Fibroblast of pulmonary artery (primary cell): ENCODE measurements around the gene RC3H2.
"Not testable (repeated sequence)": the region's sequence is repeated elsewhere in the genome, so short reads cannot be mapped to it uniquely, and the experiment has no call there.

Experiments
- DNase-seq: peaks from one replicate; pipeline ENCODE4 v3.0.0-alpha.2; 2010; ENCODE audit warnings: low read depth
- H3K4me3 ChIP-seq: replicated peaks from 2 replicates; pipeline ENCODE4 v1.5.1; 2011; ENCODE audit warnings: low read depth, mild to moderate bottlenecking, control low read depth, low read length, moderate library complexity
- TF ChIP-seq, protein P1 (sequence below): IDR thresholded peaks from 2 replicates; pipeline ENCODE4 v1.5.1; 2011; ENCODE audit warnings: mild to moderate bottlenecking, control low read depth, low read length, inconsistent platforms; ENCODE audit errors: missing control alignments

The RC3H2 gene

GRCh38 chr9:122863407-122863806, 41.8 kb downstream of the RC3H2 start:
- no peak overlapping the region for H3K4me3 ChIP-seq
- no peak for DNase-seq
- TF ChIP-seq, protein P1, sequence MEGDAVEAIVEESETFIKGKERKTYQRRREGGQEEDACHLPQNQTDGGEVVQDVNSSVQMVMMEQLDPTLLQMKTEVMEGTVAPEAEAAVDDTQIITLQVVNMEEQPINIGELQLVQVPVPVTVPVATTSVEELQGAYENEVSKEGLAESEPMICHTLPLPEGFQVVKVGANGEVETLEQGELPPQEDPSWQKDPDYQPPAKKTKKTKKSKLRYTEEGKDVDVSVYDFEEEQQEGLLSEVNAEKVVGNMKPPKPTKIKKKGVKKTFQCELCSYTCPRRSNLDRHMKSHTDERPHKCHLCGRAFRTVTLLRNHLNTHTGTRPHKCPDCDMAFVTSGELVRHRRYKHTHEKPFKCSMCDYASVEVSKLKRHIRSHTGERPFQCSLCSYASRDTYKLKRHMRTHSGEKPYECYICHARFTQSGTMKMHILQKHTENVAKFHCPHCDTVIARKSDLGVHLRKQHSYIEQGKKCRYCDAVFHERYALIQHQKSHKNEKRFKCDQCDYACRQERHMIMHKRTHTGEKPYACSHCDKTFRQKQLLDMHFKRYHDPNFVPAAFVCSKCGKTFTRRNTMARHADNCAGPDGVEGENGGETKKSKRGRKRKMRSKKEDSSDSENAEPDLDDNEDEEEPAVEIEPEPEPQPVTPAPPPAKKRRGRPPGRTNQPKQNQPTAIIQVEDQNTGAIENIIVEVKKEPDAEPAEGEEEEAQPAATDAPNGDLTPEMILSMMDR: no peak

DNA sequence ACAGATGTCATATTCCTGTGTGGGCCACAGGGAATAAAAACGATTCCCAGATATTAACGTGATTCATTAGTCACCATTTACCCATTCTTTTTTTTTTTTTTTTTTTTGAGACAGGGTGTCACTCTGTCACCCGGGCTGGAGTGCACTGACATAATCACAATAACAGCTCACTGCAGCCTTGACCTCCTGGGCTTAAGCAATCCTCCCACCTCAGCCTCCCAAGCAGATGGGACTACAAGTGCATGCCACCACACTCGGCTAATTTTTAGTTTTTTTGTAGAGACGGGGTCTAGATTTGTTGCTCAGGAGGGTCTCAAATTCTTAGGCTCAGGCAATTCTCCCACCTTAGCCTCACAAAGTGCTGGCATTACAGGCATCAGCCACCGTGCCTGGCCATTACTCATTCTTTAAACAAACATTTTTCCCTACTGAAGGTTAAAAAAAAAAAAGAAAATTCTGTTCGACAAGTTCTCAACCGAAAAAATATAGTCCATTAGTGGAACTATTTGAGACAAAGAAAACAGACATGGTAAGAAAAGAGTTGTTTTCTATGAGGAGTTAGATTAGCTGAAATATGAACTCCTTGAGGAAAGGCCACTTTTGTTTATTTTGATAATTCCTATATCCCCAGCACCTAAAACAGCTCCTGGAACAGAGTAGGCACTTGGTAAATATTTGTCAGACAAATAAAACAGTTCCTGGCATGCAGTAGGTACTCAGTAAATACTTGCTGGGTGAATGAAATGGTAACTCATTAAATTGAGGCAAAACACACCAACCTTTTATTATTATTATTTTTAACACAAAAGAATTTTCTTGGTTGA, 44.6 kb downstream of the RC3H2 start:
- no peak for DNase-seq

GRCh38 chr9:122857815-122858214, 47.3 kb downstream of the RC3H2 start:
- H3K4me3 ChIP-seq: no peak overlapping the region
- no peak for DNase-seq
- TF ChIP-seq, protein P1: no peak

More for the DNA sequence above, 44.6 kb downstream of the RC3H2 start:
- TF ChIP-seq, protein P1: no peak
- no peak overlapping the region for H3K4me3 ChIP-seq

- H3K4me3 ChIP-seq, DNase-seq: not testable (repeated sequence)
These were observed 52.9 kb downstream of the RC3H2 start for GRCh38 chr9:122852085-122852786.

DNA sequence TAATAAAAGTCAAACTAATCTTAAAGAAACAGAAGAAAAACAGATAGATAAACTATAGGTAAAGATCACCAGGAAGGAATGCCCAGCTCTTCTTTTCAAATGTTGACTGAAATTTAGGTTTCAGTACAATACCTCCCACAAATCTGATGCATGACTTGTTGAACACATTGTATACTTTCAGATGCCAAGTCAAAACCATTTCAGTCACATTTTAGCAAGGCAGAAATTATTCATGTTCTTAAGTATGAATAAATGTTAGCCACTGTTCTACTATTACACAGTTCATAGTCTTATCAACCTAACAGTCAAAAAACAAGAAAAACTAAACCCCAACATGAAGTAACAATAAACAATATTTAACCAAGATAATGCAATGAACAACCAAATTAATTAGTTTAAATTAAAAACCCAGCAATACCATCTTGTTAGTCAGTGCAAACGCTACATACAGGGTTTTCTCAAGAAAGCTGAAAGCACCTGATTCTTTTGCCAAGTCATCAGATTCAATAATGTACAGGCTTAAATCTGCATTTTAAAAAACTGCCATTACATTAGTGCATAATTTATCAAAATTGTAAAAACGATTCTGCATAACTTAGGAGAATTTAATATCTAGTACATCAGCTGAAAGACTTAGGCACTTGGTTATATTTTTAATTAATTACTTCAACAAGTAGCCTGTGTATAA, 56.8 kb downstream of the RC3H2 start:
- TF ChIP-seq, protein P1: no peak
- no peak for DNase-seq
- H3K4me3 ChIP-seq: no peak overlapping the region

GRCh38 chr9:122846371-122846940, 58.7 kb downstream of the RC3H2 start:
- TF ChIP-seq, protein P1: no peak
- DNase-seq: no peak
- H3K4me3 ChIP-seq: no peak overlapping the region

DNA sequence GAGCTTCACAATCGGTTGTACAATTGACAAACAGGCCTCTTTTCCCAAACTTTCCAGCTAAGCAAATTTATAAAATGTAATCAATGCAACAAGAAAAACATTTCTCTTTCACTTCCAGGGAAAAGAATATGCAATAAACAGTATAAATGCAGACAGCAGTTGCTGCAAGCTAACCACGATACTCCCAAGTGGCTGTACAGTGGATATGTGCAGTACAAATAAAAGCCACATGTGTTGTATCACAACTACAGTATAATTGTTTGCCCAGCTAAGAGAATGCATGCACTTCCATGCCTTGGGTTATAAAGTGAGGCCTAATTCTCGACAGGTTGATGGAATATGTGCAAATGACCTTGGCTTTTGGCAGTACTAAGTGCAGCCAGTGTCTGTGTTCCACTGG, 60.0 kb downstream of the RC3H2 start:
- TF ChIP-seq, protein P1: no peak
- no peak overlapping the region for H3K4me3 ChIP-seq
- DNase-seq: no peak
